ENCODE data around the gene FBXO9. TPM values are rescaled to one million over a fixed set of nuclear protein-coding genes. Genes with fewer than 3 reads are reported as not detected.

The FBXO9 gene
- total RNA-seq, 1 donor from 2014 or later = 78.5 TPM

DNA sequence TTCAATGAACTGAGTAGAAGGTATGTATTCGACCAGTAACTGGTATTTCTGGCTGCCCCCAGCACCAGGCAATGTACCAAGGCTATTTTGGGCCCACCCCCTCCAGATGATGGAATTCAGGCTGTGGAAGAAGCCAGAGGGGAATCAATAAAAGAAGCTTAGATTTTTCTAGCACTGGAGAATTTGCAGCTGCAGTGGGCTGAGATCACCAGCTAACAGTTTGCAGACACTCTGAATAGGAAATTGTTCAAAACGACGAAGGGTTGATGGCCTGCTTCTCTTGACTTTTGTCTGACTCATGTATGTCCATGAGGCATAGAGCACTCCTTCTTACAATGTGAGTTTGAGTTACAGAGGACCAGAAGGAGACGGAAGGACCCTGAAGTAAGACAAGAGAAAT, 32.4 kb upstream of the FBXO9 start:
- Mint-ChIP-seq H3K9me3 (no peaks in the 10 kb centered on the region), H3K4me3 (no peak overlapping the region), H3K36me3 (peaks cover 45% of the 10 kb centered on the region), H3K4me1 (ENCODE audit: unreplicated experiment) (no peaks in the 10 kb centered on the region), H3K27ac (no peak overlapping the region), H3K27me3 (no peaks in the 10 kb centered on the region)
- TF ChIP-seq, protein P1, sequence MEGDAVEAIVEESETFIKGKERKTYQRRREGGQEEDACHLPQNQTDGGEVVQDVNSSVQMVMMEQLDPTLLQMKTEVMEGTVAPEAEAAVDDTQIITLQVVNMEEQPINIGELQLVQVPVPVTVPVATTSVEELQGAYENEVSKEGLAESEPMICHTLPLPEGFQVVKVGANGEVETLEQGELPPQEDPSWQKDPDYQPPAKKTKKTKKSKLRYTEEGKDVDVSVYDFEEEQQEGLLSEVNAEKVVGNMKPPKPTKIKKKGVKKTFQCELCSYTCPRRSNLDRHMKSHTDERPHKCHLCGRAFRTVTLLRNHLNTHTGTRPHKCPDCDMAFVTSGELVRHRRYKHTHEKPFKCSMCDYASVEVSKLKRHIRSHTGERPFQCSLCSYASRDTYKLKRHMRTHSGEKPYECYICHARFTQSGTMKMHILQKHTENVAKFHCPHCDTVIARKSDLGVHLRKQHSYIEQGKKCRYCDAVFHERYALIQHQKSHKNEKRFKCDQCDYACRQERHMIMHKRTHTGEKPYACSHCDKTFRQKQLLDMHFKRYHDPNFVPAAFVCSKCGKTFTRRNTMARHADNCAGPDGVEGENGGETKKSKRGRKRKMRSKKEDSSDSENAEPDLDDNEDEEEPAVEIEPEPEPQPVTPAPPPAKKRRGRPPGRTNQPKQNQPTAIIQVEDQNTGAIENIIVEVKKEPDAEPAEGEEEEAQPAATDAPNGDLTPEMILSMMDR (conservative IDR thresholded peaks at IDR 0.05) = no peak
- DNase-seq (ENCODE audit: extremely low spot score, unreplicated experiment) = no peak

DNA sequence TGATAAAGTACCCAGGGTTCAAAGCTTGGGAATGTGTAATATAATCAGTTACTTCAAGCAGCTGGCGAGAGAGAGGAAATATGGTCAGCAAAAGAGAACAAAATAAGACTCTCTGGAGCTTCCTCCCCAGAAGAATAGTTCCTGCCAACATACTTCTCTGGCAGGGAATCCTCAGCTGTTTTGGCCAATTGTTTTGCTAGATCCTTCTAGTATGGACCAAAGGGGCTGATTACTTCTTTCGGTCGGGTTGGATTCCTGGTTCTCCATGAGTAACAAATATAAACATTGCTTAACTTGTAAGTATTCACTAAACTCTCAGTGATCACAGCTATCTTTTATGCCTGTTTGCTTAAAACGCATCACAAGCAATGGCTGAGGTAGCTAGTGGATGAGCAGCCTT, 31.4 kb upstream of the FBXO9 start:
- DNase-seq (ENCODE audit: extremely low spot score, unreplicated experiment) = no peak
- H3K36me3 Mint-ChIP-seq = peaks cover 45% of the 10 kb centered on the region
- H3K4me1 Mint-ChIP-seq (ENCODE audit: unreplicated experiment) = no peaks in the 10 kb centered on the region
- no peak overlapping the region for H3K4me3 Mint-ChIP-seq
- no peaks in the 10 kb centered on the region for H3K9me3 Mint-ChIP-seq
- TF ChIP-seq, protein P1 (conservative IDR thresholded peaks at IDR 0.05) = no peak
- no peak overlapping the region for H3K27ac Mint-ChIP-seq
- H3K27me3 Mint-ChIP-seq = no peaks in the 10 kb centered on the region

DNA sequence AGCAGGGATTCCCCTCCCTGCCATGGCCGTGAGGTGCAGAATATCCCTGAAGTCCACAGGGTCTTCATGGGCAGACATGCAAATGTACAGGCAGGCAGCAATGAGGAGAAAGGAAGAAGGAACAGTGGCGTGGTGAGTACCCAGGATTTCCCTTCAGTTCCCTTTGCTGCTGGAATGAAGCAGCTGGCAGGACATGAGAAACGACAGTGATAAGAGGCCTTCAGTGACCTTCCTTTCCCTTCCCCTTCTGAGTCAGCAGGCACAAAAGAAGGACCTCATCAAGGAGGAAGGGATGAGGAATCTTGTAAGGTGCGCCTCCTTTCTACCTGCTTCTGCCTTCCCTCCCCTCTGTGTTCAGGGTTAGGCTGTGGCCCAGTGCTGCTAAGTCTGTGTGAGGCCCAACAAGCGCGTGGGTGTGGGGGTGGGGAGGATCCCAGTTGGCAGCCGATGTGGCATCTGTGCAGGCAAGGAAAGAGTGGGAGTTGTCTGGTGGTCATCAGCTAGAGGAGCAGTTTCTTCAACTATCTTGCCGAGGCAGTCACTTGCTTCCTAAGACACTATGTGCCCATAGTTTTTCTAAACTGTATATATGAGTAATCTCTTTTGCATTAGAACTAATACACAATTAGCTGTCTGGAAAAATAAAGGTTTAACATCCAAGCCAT, 29.5 kb upstream of the FBXO9 start:
- TF ChIP-seq, protein P1 (conservative IDR thresholded peaks at IDR 0.05) = no peak
- Mint-ChIP-seq H3K27ac (no peak overlapping the region), H3K4me1 (ENCODE audit: unreplicated experiment) (no peaks in the 10 kb centered on the region), H3K36me3 (peaks cover 52% of the 10 kb centered on the region), H3K9me3 (no peaks in the 10 kb centered on the region), H3K4me3 (no peak overlapping the region), H3K27me3 (no peaks in the 10 kb centered on the region)
- no peak for DNase-seq (ENCODE audit: extremely low spot score, unreplicated experiment)

DNA sequence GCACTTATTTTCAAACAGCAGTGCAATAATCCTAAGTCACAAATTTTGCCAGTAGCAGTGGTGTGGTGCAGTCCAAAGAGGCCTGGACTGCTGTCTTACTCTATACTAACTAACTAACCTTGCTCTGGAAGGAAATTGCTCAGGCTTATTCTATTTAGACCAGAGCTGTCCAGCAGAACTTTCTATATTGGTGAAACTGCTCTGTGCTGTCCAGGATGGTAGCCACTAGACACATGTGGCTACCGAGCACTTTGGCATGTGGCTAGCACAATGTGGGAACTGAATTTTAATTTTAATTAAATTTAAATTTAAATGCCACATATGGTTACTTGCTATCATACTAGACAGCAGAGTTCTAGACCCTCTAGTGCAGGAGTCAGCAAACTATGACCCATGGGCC, 27.1 kb upstream of the FBXO9 start:
- H3K4me3 Mint-ChIP-seq = no peak overlapping the region
- H3K4me1 Mint-ChIP-seq (ENCODE audit: unreplicated experiment) = peaks cover 10% of the 10 kb centered on the region
- H3K27me3 Mint-ChIP-seq = no peaks in the 10 kb centered on the region
- DNase-seq (ENCODE audit: extremely low spot score, unreplicated experiment) = no peak
- TF ChIP-seq, protein P1 (conservative IDR thresholded peaks at IDR 0.05) = no peak
- H3K27ac Mint-ChIP-seq = no peak overlapping the region
- no peaks in the 10 kb centered on the region for H3K9me3 Mint-ChIP-seq
- peaks cover 55% of the 10 kb centered on the region for H3K36me3 Mint-ChIP-seq

DNA sequence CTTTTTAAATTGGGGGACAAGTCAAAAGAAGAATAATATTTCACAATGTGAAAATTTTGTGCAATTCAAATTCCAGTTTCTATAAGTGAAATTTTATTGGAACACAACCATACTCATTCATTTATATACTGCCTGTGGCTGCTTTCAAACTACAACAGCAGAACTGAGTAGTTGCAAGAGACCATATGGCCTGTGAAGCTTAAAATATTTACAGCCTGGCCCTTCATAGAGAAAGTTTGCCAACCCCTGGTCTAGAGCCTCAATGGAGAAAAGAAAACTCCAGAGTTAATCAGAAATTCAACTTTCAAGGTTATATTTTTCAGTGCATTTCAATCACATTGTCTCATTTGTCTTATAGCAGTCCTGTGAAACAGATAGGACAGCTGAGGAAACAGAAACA, 26.6 kb upstream of the FBXO9 start:
- TF ChIP-seq, protein P1 (conservative IDR thresholded peaks at IDR 0.05) = no peak
- Mint-ChIP-seq H3K27ac (no peak overlapping the region), H3K4me1 (ENCODE audit: unreplicated experiment) (peaks cover 12% of the 10 kb centered on the region), H3K36me3 (peaks cover 51% of the 10 kb centered on the region), H3K27me3 (no peaks in the 10 kb centered on the region), H3K9me3 (no peaks in the 10 kb centered on the region), H3K4me3 (no peak overlapping the region)
- no peak for DNase-seq (ENCODE audit: extremely low spot score, unreplicated experiment)

All from type B pancreatic cell (in vitro differentiated cells).